OCI-LY7 (cell line): Measurements from ENCODE around the gene CRIM1.

Source experiments
- EZH2phosphoT487 ChIP-seq: fragments of 200-600 bp; sonication (generic); IDR thresholded peaks from 2 replicates; pipeline ENCODE4 v1.6.1; 2018; ENCODE audit warnings: low read depth, borderline replicate concordance, mild to moderate bottlenecking, mixed run types, antibody characterized with exemption, low read length, moderate library complexity, mixed read lengths
- TF ChIP-seq, protein P1 (sequence below): fragments of 200-600 bp; sonication (generic); conservative IDR thresholded peaks from 2 replicates; pipeline ENCODE4 v1.5.1; 2014; ENCODE audit warnings: mild to moderate bottlenecking, antibody characterized with exemption, low read length, moderate library complexity, mixed read lengths

DNA sequence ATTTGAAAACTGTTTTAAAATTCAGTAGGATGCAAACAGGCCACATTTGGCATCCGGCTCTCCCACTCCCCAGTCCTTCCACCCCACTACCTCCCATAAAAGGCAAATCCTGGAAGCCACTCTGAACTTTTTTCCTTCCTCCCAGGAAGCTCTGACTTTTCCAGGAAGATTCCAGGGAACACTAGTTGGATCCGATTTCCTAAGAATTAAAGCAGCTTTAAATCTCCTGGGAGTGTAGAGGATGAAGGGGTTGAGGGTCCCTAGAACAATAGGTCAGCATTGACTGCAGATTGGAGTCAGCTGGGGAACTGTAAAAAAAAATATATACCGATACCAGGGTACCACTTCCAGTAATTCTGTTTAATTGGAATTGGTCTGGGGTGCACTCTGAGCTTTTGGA is 76.9 kb downstream of the CRIM1 start:
- TF ChIP-seq, protein P1, sequence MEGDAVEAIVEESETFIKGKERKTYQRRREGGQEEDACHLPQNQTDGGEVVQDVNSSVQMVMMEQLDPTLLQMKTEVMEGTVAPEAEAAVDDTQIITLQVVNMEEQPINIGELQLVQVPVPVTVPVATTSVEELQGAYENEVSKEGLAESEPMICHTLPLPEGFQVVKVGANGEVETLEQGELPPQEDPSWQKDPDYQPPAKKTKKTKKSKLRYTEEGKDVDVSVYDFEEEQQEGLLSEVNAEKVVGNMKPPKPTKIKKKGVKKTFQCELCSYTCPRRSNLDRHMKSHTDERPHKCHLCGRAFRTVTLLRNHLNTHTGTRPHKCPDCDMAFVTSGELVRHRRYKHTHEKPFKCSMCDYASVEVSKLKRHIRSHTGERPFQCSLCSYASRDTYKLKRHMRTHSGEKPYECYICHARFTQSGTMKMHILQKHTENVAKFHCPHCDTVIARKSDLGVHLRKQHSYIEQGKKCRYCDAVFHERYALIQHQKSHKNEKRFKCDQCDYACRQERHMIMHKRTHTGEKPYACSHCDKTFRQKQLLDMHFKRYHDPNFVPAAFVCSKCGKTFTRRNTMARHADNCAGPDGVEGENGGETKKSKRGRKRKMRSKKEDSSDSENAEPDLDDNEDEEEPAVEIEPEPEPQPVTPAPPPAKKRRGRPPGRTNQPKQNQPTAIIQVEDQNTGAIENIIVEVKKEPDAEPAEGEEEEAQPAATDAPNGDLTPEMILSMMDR, result no peak
- no peak for TF ChIP-seq EZH2phosphoT487
